Renal pelvis (tissue), 4 donors: ENCODE data around the gene PPP1R12A. TPM values are rescaled to one million over a fixed set of nuclear protein-coding genes. Genes with fewer than 3 reads are reported as not detected.
A peak's percentile ranks its signal among the peaks of the same experiment; 100 is the strongest.

ENCODE experiments used
- DNase-seq: peaks from one replicate; pipeline ENCODE4 v3.0.0-alpha.2; 2013
- polyA plus RNA-seq, 3 donors: library from polyadenylated mRNA; unstranded; fragments of 120-200 nt; gene quantifications; one replicate each; pipeline ENCODE4 v1.2.1, GENCODE V29; 2013; ENCODE audit not compliant: insufficient read length in 3 of 3

The PPP1R12A gene
- polyA plus RNA-seq, 3 donors: 88.5 to 104 (median 96.3) TPM

- no peak for DNase-seq
These were observed 164.9 kb downstream of the PPP1R12A start for GRCh38 chr12:79769860-79770485.

DNA sequence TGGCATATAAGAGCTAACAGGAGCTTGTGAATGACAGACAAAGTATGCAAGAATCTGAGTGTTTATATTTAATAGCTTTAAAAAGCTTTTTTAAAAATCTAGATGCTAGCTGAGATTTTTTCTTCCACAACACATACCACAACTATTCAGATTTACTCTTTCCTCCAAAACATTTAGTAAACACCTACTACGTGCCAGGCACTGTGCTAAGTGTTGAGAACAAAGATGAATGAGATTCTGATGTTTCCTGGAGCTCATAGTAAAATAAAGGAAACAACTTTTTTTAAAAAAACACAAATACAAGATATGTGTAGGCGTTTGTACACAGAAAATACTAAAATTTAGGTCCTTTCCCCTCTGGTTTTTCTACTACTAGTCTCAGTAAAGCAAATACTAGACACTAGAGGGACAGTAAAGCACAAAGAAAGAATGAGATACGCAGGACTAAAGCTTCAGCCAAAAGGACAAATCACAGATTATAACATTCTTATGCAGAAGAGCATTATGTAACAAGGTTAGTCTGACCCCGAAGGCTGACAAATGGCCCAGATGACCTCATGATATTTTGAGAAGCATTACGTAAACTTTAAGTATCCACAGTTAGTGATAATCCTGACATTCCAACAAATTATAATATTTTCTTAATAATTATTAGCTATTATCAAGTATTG is 165.6 kb downstream of the PPP1R12A start:
- no peak for DNase-seq

DNA sequence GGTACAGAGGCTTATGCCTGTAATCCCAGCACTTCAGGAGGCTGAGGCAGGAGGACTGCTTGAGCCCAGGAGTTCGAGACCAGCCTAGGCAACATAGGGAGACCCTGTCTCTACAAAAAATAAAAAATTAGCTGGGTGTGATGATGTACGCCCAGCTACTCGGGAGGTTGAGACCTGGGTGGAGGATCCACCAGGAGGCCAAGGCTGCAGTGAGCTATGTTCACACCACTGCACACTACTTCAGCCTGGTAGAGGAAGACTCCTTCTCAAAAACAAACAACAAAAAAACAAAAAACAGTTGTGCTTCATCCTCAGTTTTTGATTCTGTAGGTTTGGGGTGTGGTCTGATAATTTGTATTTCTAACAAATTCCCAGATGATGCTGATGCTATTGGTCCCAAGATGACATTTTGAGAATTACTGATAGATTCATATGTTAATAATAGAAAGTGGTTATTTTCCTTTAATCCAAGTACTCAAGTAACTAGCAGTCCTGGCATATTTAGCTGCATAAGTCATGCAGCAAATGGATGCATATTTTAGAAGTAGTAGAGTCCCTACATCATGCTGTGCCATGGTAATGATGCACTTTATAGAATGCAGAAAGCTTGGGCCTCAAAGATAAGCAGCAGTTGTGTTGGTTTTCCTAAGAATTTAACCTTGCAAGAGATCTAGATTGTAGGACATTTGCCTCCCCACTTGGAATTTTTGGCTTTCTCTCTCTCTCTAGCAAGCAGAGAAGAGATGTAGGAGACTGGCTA is 168.0 kb downstream of the PPP1R12A start:
- no peak for DNase-seq

DNA sequence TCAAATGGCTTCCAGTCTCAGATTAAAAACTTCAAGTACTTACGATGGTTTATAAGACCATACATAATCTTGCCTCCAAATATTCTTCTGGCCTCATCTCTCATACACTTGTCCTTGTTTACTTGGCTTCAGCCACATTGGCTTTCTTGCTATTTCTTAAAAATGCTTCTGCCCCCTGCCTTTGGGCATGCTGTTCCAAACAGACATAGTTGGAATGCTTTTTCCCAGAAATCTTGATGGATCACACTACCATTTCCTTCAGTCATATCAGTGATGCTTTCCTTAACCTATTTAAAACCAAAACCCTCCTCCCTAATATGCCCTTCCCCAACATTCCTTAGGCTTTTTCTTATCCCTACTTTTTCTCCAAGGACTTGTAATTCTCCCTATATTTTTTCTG is 169.7 kb downstream of the PPP1R12A start:
- DNase-seq: no peak

DNA sequence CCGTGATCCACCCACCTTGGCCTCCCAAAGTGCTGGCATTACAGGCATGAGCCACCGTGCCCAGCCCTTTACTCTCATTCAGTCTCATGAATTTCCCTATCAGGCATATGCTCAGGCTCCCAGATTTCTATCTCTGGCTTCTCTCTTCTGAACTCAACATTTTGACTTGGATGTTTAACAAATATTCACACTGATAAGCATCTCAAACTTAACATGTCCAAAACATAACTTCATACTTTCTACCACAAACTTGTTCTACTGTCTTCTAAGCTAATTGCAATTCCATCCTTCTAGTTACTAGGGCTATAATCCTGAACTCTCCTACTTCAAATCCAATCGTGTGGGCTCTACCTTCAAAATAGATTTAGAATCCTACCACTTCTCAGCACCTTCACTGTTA is 170.3 kb downstream of the PPP1R12A start:
- no peak for DNase-seq

DNA sequence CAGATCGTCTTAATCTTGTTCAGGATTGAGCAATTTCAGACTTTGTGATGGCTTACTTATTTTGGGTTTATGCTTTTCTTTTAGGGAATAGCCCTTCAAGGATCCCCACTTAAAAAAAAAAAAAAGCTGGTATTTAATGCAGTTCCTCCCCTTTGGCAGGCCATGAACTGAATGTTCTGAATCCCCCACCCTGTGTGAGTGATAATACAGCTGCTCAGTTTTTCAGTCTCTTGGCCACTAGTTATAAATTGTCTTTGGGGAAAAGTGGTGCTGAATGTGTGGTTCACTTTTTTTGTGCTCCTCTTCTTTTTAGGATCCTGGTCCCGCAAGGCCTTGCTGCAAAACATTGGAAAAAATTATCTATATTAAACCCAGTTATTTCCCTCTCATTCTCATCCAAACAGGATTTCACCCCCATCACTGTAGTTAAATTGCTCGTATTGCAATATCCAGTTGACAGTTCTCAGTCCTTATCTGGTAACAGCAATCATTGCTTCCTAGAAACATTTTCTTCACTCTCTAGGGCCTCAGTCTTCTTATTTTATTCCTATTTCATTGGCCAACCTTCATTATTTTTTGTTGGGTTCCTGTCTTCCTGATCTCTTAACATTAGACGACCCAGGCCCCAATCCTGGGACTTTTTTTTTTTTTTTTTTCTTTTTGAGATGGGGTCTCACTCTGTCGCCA is 171.0 kb downstream of the PPP1R12A start:
- DNase-seq: no peak

GRCh38 chr12:79761341-79761740 is 173.6 kb downstream of the PPP1R12A start:
- DNase-seq: no peak

DNA sequence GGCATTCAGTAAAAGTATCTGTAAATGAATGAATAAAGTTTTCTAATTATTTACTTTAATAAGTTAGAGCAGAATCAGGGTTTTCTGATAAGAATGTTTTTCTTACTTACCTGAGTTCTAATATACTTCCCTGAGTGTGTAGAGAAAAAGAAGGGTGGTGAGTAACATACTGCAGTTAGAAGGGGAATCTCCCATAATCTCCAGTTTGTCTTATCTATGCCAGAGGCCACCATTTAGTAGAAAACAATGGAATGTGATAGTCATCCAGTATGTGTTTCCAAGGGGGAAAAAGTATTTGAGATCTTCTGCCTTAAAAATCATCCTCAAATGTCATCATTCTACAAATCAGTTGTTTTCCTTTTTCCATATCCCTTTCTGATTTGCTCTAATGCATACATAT is 187.6 kb downstream of the PPP1R12A start:
- DNase-seq: no peak

DNA sequence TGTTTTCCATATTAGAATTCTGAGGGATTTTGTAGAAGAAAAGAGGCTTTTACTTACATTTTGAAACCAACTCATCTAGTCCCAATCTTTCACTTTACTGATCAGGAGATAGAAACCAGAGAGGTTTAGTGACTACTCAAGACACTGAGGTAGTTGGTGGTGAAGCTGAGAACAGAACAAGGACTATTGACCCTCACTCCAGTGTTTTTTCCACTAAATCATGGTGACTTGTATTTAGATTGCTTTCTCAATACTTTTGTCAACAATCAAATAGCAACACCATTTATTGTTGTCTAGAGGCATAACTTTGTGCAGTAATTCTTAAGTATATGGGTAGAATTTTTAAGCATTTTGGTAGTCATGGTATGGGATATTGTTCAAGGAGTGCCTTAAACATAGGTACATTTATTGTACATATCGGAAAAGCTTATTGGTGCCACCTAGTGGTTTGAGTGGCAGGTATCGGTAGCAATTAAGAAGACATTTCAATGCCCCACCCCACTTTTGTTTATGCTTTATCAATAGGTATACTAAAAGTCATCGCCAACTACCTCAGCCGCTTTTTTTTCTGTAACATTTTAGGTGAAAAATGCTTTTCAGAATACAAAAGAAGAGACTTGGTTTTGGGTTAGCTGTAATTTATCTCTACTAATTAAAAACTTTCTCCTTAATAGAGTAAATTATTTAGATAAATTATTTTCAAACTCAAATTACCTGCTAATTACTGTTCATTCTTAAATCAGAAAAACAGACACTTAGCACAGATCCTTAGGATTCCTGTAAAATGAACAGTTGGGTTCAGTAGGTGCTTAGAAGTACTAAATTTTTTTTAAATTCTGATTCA is 196.8 kb downstream of the PPP1R12A start:
- DNase-seq: peak; percentile 43

GRCh38 chr12:79732638-79733037 is 202.3 kb downstream of the PPP1R12A start:
- no peak for DNase-seq

DNA sequence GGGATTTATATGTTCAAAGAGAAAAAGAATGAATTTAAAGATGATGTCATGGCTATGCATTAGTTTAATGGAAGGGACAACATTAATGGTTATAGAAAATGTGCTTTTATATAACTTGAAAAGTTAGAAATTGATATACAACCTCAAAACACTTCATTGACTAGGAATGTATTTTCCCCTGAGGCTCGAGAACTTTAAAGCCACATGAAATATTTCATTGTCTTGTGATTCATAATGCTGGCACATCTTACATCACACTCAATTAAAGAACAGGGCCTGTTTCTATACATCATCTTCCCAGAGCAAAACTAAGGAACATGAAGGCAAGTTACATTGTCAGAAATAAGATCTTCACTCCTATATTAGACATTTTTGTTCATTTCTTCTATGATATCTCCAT is 208.9 kb downstream of the PPP1R12A start:
- no peak for DNase-seq

Other genes starting within 250 kb of the PPP1R12A start
- 100 to 1,000 TPM in 2 of 3 donors, 10 to 100 TPM in 1; 50.0 to 127 (median 118) TPM for gene PAWR, start 244.1 kb downstream of the PPP1R12A start, polyA plus RNA-seq
- gene OTOGL, start 164.4 kb upstream of the PPP1R12A start, polyA plus RNA-seq: 1 to 10 TPM in 1 of 3 donors, under 1 TPM in 2; 0.78 to 1.1 (median 0.81) TPM